Pancreas (tissue), 10 donors: ENCODE data around the gene CCDC138. TPM values are rescaled to one million over a fixed set of nuclear protein-coding genes. Genes with fewer than 3 reads are reported as not detected.

Experiments
- ATAC-seq, 4 donors: fragments of 200-7000 bp; cut with Tn5 transposase; one replicate each; pipeline versions ENCODE4 v1.8.0 to v1.9.1; 2020; ENCODE audit warnings: mild to moderate bottlenecking in 4 of 4, moderate library complexity in 4 of 4
- DNase-seq, 6 donors: peaks; one replicate each; pipeline ENCODE4 v3.0.0-alpha.2; 2020
- FAIRE-seq: peaks from 2 replicates; lab custom pipeline; 2012; peaks lifted over from hg19 to GRCh38; lab: Jason Lieb, UNC
- H3K27ac ChIP-seq, 4 donors: fragments of 200-600 bp; sonication (generic); 1 replicate in 3 of 4; 2 replicates in 1 of 4; pipeline versions ENCODE4 v1.5.0 to v1.8.0; 2020
- H3K27me3 ChIP-seq, 4 donors: fragments of 200-600 bp; one replicate each; pipeline ENCODE4 v1.8.0; 2021
- H3K36me3 ChIP-seq, 3 donors: fragments of 200-600 bp; sonication (generic) in 1 of 3; one replicate each; pipeline versions ENCODE4 v1.5.0 to v1.8.0; 2020 to 2021
- H3K4me1 ChIP-seq, 3 donors: fragments of 200-600 bp; one replicate each; pipeline ENCODE4 v1.8.0; 2021
- H3K4me3 ChIP-seq, 4 donors: fragments of 200-600 bp; sonication (generic) in 2 of 4; one replicate each; pipeline versions ENCODE4 v1.5.0 to v1.8.0; 2020 to 2021
- H3K9me3 ChIP-seq, 4 donors: fragments of 200-600 bp; one replicate each; pipeline ENCODE4 v1.8.0; 2021
- CTCF ChIP-seq, 4 donors: fragments of 200-600 bp; sonication (generic) in 3 of 4; IDR thresholded peaks; one replicate each; pipeline versions ENCODE4 v1.5.0 to v1.8.0; 2021; ENCODE audit warnings: antibody characterized with exemption in 4 of 4
- WGBS, 2 donors: extraction: QIAGEN DNeasy Blood & Tissue Kit; methylation state at CpG; one replicate each; pipeline ENCODE4 v1.1.7; 2013; 5-methylcytosine and 5-hydroxymethylcytosine counted together
- intact Hi-C, 3 donors: fragments of 100-400 bp; cut with DNase I; formaldehyde crosslinking; loops; one replicate each; pipeline versions ENCODE4 v1.11.1 to v1.14.2; 2022
- polyA plus RNA-seq, 2 donors: library from polyadenylated mRNA; stranded (reverse); fragments of 200-250 nt; gene quantifications; one replicate each; pipeline ENCODE4 v1.2.3, GENCODE V29; 2013
- total RNA-seq, 6 donors: library from RNA; stranded (reverse); fragmentation: NEBNext Ultra II Directional in 4 of 6; extraction: Animal tissue kit (Norgen Biotek cat#: 25700) in 4 of 6; gene quantifications; one replicate each; pipeline versions ENCODE4 v1.2.1 to v1.2.4, GENCODE V29; 2021 to 2023
- donor health status: healthy with polysubstance abuse.
- donor health status: DM: no; HTN: no; CAD: no; lungs with moderate emphysema.
- donor health status: DM: no; HTN: no; CAD: no.
- donor health status: control.
- donor health status: control.
- donor health status: Bipolar disorder and iron deficiency.
- donor health status: DM: yes; HTN: yes; CAD: no.
- donor health status: DM: no; HTN: no; CAD: no.
- donor health status: DM: no; HTN: no; CAD: no.
- donor health status: DM: yes; HTN: yes; CAD: no.

Gene CCDC138
- total and polyA plus RNA-seq, 8 donors: 0.72 to 2.0 (median 1.6) TPM

GRCh38 chr2:108878276-108878675 is 91.7 kb downstream of the CCDC138 start:
- no peaks in the 10 kb centered on the region for H3K27me3 ChIP-seq
- ATAC-seq: no peak
- no peak for TF ChIP-seq CTCF (IDR thresholded peaks at IDR 0.05)
- H3K9me3 ChIP-seq: no peaks in the 10 kb centered on the region
- whole genome bisulfite sequencing, 2 donors: 50 to 65% methylated on average over 2 of the region's 2 CpGs
- no peaks in the 10 kb centered on the region for H3K36me3 ChIP-seq
- no peaks in the 10 kb centered on the region for H3K4me1 ChIP-seq
- intact Hi-C loops: no loop called here
- no peak for FAIRE-seq
- DNase-seq: no peak
- H3K4me3 ChIP-seq: no peak overlapping the region
- H3K27ac ChIP-seq: no peak overlapping the region

- H3K9me3 ChIP-seq: no peaks in the 10 kb centered on the region
- no peak for TF ChIP-seq CTCF (IDR thresholded peaks at IDR 0.05)
- ATAC-seq (no peak), DNase-seq (no peak), FAIRE-seq (no peak)
- H3K36me3 ChIP-seq: no peaks in the 10 kb centered on the region
- H3K4me1 ChIP-seq: no peaks in the 10 kb centered on the region
- no peaks in the 10 kb centered on the region for H3K27me3 ChIP-seq
- no peak overlapping the region for H3K4me3 ChIP-seq
- 47 to 55% methylated on average over 6 of the region's 6 CpGs for WGBS, 2 donors
- H3K27ac ChIP-seq: no peak overlapping the region
- intact Hi-C loops: no loop called here
Observed at GRCh38 chr2:108884619-108885018, 98.0 kb downstream of the CCDC138 start.

GRCh38 chr2:108889907-108890306 is 103.3 kb downstream of the CCDC138 start:
- Histone ChIP-seq H3K27me3 (no peaks in the 10 kb centered on the region), H3K9me3 (no peaks in the 10 kb centered on the region), H3K4me3 (no peak overlapping the region), H3K4me1 (no peaks in the 10 kb centered on the region), H3K27ac (no peak overlapping the region), H3K36me3 (no peaks in the 10 kb centered on the region)
- no peak for FAIRE-seq
- no peak for ATAC-seq
- no peak for DNase-seq
- TF ChIP-seq CTCF (IDR thresholded peaks at IDR 0.05): no peak
- WGBS, 2 donors: 90 to 97% methylated on average over 1 of the region's 1 CpG
- intact Hi-C loops: no loop called here

GRCh38 chr2:108893277-108893676 is 106.7 kb downstream of the CCDC138 start:
- no peak overlapping the region for H3K27ac ChIP-seq
- no peaks in the 10 kb centered on the region for H3K9me3 ChIP-seq
- TF ChIP-seq CTCF (IDR thresholded peaks at IDR 0.05): no peak
- no peak overlapping the region for H3K4me3 ChIP-seq
- H3K4me1 ChIP-seq: no peaks in the 10 kb centered on the region
- FAIRE-seq: no peak
- WGBS, 2 donors: 70 to 86% methylated on average over 1 of the region's 1 CpG
- H3K36me3 ChIP-seq: no peaks in the 10 kb centered on the region
- no peak for ATAC-seq
- DNase-seq: no peak
- intact Hi-C loops: no loop called here
- H3K27me3 ChIP-seq: no peaks in the 10 kb centered on the region

- H3K9me3 ChIP-seq: no peaks in the 10 kb centered on the region
- intact Hi-C loops: no loop called here
- H3K4me3 ChIP-seq: no peak overlapping the region
- FAIRE-seq (no peak), ATAC-seq (no peak), DNase-seq (no peak)
- no peaks in the 10 kb centered on the region for H3K27me3 ChIP-seq
- H3K36me3 ChIP-seq: no peaks in the 10 kb centered on the region
- H3K27ac ChIP-seq: no peak overlapping the region
- 66 to 74% methylated on average over 3 of the region's 3 CpGs for WGBS, 2 donors
- H3K4me1 ChIP-seq: no peaks in the 10 kb centered on the region
- no peak for TF ChIP-seq CTCF (IDR thresholded peaks at IDR 0.05)
Observed at GRCh38 chr2:108894766-108895165, 108.2 kb downstream of the CCDC138 start.
